Measurements from ENCODE around the gene ATP6V0E1. TPM values are rescaled to one million over a fixed set of nuclear protein-coding genes. Genes with fewer than 3 reads are reported as not detected.

ATP6V0E1 gene
- total RNA-seq, 2 experiments from 2014 or later = 110 to 144 TPM

DNA sequence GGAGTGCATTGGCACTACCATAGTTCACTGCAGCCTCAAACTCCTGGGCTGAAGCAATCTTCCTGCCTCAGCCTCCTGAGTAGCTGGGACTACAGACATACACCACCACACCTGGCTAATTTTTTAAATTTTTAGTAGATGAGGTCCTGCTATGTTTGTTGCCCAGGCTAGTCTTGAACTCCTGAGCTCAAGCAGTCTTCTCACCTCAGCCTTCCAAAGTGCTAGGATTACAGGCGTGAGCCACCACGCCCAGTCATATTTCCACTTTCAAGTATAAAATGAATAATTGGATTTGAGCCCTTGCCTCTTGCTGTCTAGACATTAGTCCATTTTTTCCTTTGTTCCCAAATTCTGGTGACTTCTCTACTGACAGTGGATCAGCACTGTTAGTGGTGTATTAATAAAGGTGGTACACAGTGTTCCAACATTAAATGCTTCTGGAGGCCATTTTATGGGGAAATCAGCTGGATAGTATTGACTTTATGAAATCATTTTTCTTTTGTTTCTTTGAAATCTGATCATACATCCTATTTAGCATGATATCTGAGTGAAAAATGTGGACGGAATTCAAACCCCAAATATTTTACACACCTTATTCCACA is 15.9 kb downstream of the ATP6V0E1 start:
- Mint-ChIP-seq H3K27me3 (no peaks in the 10 kb centered on the region), H3K36me3 (peaks cover 27% of the 10 kb centered on the region), H3K9me3 (ENCODE audit: low read depth) (no peaks in the 10 kb centered on the region), H3K4me3 (no peak overlapping the region), H3K27ac (no peak overlapping the region), H3K4me1 (peaks cover 45% of the 10 kb centered on the region)
- no peak for DNase-seq
- no peak for ATAC-seq
- CTCF ChIA-PET = no interaction called here

DNA sequence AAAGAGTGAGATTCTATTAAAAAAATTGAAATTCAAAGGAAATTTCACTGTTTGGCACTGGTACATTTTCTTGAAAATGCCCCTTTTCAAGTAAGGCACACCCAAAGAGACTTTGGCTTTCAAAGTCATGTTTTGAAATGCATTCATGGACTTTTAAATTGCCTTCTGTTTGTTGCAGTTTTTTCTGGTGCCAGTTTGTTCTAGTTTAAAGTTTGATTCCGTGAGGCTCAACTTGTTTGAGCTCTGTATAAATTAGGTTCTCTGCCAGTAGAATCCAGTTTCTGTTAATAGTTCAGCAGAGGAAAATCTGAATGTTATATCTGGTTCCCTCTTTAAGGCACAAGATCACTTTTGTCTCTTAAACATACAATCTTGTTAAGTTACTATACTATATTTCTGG is 16.4 kb downstream of the ATP6V0E1 start:
- Mint-ChIP-seq H3K4me1 (peaks cover 48% of the 10 kb centered on the region), H3K36me3 (peaks cover 27% of the 10 kb centered on the region), H3K27me3 (no peaks in the 10 kb centered on the region), H3K9me3 (ENCODE audit: low read depth) (no peaks in the 10 kb centered on the region), H3K27ac (no peak overlapping the region), H3K4me3 (no peak overlapping the region)
- DNase-seq (no peak), ATAC-seq (no peak)
- CTCF ChIA-PET = no interaction called here

DNA sequence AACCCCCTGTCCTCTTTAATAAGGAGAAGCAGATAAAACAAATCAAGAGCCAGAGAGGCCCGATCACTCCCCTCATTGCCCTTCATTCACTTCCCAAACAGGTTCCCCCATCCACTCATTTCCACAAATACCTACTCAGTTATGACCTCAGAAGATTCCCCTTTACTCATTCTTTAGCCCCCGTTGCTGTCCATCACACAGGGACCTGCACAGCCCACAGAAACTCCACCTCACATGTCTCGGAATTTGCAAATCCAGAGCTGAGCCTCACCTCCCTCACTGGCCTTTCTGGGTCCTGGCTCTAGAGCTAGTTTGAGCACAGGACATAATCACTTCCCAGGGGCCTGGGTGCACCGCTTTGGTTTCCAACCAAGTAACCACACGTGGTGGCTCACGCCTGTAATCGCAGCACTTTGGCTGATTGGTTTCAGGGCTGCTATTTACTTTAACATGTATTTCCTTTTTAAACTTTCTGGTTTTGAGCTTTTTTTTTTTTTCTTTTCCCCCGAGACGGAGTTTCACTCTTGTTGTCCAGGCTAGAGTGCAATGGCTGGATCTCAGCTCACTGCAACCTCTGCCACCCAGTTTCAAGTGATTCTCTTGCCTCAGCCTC is 17.8 kb downstream of the ATP6V0E1 start:
- ATAC-seq = peak; percentile 86
- Mint-ChIP-seq H3K9me3 (ENCODE audit: low read depth) (no peaks in the 10 kb centered on the region), H3K4me1 (peaks cover 48% of the 10 kb centered on the region), H3K4me3 (peak overlapping the region; percentile 7), H3K27me3 (no peaks in the 10 kb centered on the region), H3K27ac (peak overlapping the region; percentile 57), H3K36me3 (peaks cover 19% of the 10 kb centered on the region)
- DNase-seq = peak; percentile 74
- CTCF ChIA-PET = interaction anchor here (1.2 to 2.2 kb wide), 2 partner anchors 10 to 34 kb away, joined by 4 to 8 read pairs; no protein-coding TSS in a partner anchor

DNA sequence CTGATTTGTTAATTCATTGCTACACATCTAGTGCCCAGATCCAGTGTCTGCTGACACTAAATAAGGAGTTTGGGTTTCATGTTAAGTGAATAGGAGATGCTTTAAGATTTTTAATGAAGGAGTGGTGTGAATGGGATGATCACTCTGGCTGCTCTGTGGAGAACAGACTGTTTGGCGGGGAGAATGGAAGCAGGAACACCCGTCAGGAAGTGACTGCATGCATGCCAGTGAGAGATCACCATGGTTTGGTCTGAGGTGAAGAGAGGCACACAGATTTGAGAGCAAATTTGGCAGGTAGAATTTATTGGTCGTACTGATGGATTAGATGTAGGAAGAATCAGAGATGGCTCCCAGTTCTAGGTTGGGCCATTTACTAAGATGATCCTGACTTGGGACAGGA is 19.8 kb downstream of the ATP6V0E1 start:
- DNase-seq (no peak), ATAC-seq (no peak)
- Mint-ChIP-seq H3K4me3 (no peak overlapping the region), H3K27ac (no peak overlapping the region), H3K27me3 (no peaks in the 10 kb centered on the region), H3K4me1 (peaks cover 48% of the 10 kb centered on the region), H3K9me3 (ENCODE audit: low read depth) (no peaks in the 10 kb centered on the region), H3K36me3 (peaks cover 11% of the 10 kb centered on the region)
- CTCF ChIA-PET = no interaction called here

DNA sequence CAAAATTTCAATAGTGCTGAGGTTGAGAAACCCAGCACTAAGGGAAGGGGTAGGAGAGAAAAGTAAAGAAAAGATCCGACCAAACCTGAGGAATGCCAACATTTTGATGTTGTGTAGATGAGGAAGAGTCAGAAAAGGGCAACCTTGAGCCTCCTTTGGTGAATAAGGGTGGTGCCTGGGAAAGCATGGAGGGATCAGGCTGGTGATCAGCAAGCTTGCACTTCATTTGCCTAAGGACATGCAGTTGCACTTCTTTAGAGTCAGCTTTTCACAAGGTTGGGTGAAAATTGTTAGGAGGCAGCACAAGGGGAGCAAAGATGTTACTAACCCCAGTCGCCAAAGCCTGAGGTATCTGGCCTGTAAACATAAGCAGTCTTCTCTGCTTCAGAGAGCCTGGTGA is 20.4 kb downstream of the ATP6V0E1 start:
- Mint-ChIP-seq H3K4me3 (no peak overlapping the region), H3K27me3 (no peaks in the 10 kb centered on the region), H3K36me3 (peaks cover 11% of the 10 kb centered on the region), H3K9me3 (ENCODE audit: low read depth) (no peaks in the 10 kb centered on the region), H3K27ac (no peak overlapping the region), H3K4me1 (peaks cover 46% of the 10 kb centered on the region)
- DNase-seq = no peak
- CTCF ChIA-PET = no interaction called here
- ATAC-seq = no peak

DNA sequence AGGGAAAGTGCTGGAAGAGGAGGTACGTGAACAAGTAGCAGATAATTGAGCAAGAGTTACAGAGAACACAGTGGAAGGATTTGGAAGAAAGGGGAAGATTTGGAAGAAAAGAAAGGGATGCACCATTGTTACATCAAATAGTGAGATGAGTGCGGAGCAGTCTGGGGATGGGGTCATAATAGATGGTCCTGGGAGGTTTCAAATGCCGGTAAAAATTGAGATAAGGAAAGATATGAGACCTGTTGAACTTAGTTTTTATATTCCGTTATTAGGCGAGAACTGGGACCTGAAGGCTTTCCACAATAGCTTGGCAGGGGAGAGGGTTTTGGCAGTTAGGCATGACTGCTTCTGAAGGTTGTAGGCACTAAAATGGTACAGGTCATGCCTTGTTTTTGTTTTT is 20.9 kb downstream of the ATP6V0E1 start:
- H3K27me3 Mint-ChIP-seq = no peaks in the 10 kb centered on the region
- ATAC-seq (no peak), DNase-seq (no peak)
- no peak overlapping the region for H3K4me3 Mint-ChIP-seq
- no peaks in the 10 kb centered on the region for H3K9me3 Mint-ChIP-seq (ENCODE audit: low read depth)
- CTCF ChIA-PET = no interaction called here
- no peak overlapping the region for H3K27ac Mint-ChIP-seq
- H3K36me3 Mint-ChIP-seq = peaks cover 11% of the 10 kb centered on the region
- H3K4me1 Mint-ChIP-seq = peaks cover 45% of the 10 kb centered on the region

DNA sequence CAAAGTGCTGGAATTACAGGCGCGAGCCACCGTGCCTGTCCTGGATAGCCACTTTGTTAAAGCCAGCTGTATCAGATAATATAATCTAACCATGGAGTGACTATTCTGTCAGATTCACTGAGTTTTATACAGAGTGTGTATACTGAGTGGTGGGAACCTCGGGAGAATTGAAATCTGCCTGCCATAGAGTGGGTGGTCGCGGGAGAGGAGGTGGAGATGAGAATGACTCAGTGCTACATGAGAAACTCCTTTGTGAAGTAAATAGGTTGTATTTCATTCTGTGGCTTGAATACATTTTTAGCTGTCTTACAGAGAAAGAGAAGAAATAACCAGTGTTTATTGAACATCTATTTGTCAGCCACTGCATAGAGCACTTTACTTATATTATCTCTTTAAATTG is 26.4 kb downstream of the ATP6V0E1 start:
- DNase-seq = no peak
- Mint-ChIP-seq H3K27ac (no peak overlapping the region), H3K36me3 (peaks cover 9% of the 10 kb centered on the region), H3K4me3 (no peak overlapping the region), H3K9me3 (ENCODE audit: low read depth) (no peaks in the 10 kb centered on the region), H3K27me3 (no peaks in the 10 kb centered on the region), H3K4me1 (peaks cover 13% of the 10 kb centered on the region)
- no peak for ATAC-seq
- CTCF ChIA-PET = no interaction called here

DNA sequence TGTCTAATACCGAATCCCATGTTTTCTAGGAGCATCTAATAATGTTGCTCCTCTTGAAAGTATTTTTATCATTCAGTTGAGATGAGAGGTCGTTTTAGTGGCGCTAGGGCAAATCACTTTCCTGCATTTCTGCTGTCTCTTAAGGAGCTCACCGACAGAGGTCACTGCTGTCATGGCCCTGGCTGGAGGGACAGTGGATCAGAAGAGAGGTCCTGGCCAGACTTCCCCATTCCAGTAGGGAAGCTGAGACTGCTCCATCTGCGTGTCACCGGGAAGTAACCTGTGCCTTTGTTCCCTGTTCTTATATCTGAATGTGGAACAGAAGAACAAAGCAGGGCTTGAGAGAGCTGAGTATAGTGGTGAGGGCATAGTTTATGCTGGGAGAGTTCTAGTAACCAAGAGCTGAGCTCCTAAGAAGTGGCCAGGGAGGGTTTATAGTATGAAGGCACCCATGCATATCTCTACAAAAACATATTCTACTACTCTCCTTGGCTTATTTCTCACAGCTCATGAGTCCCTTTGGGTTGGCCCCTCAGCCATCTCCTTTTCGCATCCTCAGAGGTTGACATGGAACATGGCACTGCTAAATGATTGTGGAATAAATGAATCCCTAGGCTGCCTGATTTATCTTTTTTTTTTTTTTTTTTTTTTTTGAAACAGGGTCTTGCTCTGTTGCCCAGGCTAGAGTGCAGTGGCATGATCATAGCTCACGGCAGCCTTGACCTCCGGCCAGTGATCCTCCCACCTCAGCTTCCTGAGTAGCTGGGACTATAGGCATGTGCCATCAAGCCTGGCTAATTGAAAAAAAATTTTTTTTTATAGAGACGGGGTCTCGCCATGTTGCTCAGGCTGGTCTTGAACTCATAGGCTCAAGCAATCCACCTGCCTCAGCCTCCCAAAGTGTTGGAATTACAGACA is 27.2 kb downstream of the ATP6V0E1 start:
- Mint-ChIP-seq H3K27me3 (no peaks in the 10 kb centered on the region), H3K4me3 (no peak overlapping the region), H3K9me3 (ENCODE audit: low read depth) (no peaks in the 10 kb centered on the region), H3K4me1 (peaks cover 17% of the 10 kb centered on the region), H3K36me3 (peaks cover 10% of the 10 kb centered on the region), H3K27ac (no peak overlapping the region)
- DNase-seq (no peak), ATAC-seq (no peak)
- CTCF ChIA-PET = interaction anchor here (0.6 to 2.0 kb wide), 2 partner anchors 9 to 113 kb away, joined by 4 to 8 read pairs; no protein-coding TSS in a partner anchor

DNA sequence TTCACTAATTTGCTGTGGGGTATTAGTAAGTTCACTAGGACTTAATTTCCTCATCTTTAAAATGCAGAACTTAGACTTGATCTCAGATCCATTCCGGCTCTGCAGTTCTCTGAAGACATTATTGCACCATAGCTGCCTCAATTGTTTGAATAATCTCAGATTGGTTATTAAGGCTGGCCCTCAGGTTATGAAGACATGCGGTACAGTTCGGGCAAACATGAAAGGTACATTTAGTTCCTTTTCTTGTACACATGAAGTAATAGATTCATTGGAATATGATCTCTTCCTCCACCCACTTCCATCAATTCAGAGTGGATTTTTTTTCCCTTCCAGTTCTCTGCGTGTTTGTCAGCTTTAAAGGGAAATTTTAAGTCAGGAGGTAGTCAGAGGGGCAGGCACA is 28.0 kb downstream of the ATP6V0E1 start:
- ATAC-seq = no peak

DNA sequence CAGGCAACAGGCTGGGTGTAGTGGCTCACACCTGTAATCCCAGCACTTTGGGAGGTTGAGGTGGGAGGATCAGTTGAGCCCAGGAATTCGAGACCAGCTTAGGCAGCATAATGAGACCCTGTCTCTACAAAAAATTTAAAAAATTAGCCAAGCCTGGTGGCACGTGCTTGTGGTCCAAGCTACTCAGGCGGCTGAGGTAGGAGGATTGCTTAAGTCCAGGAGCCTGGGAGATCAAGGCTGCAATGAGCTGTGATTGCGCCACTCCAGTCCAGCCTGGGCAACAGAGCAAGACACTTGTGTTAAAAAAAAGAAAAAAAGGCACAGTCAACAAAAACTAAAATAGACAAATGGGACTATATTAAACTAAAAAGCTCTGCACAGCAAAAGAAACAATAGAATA is 29.3 kb downstream of the ATP6V0E1 start:
- peaks cover 29% of the 10 kb centered on the region for H3K4me1 Mint-ChIP-seq
- CTCF ChIA-PET = no interaction called here
- no peak for DNase-seq

More for the DNA sequence above, 28.0 kb downstream of the ATP6V0E1 start:
- Mint-ChIP-seq H3K36me3 (peaks cover 10% of the 10 kb centered on the region), H3K4me1 (peaks cover 25% of the 10 kb centered on the region), H3K27me3 (no peaks in the 10 kb centered on the region), H3K9me3 (ENCODE audit: low read depth) (no peaks in the 10 kb centered on the region), H3K4me3 (no peak overlapping the region), H3K27ac (no peak overlapping the region)
- CTCF ChIA-PET = interaction anchor here (2.0 kb wide), 1 partner anchor 10 kb away, joined by 8 read pairs; no protein-coding TSS in a partner anchor
- DNase-seq = no peak

DNA sequence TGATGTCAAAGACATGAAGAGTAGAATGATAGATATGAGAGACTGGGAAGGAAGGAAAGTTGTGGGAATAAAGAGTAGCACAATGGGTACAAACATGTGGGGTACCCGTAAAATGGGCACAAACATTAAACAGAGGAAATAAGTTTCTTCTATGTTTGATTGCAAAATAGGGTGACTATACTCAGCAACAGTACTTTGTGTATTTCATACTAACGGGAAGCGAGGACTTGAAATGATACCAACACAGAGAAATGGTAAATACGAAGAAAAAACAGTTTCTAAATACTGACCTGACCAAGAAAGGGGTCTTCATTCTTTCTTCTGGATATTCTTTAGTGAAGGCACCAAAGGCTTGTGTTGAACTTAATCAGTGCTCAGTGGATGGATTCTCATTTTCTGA is 31.1 kb downstream of the ATP6V0E1 start:
- no peak for ATAC-seq
- CTCF ChIA-PET = no interaction called here
- no peaks in the 10 kb centered on the region for H3K9me3 Mint-ChIP-seq (ENCODE audit: low read depth)
- H3K4me3 Mint-ChIP-seq = no peak overlapping the region
- no peak overlapping the region for H3K27ac Mint-ChIP-seq
- peaks cover 16% of the 10 kb centered on the region for H3K36me3 Mint-ChIP-seq
- DNase-seq = no peak
- H3K27me3 Mint-ChIP-seq = no peaks in the 10 kb centered on the region
- peaks cover 28% of the 10 kb centered on the region for H3K4me1 Mint-ChIP-seq

More for the DNA sequence above, 29.3 kb downstream of the ATP6V0E1 start:
- no peaks in the 10 kb centered on the region for H3K27me3 Mint-ChIP-seq
- no peak overlapping the region for H3K27ac Mint-ChIP-seq
- no peaks in the 10 kb centered on the region for H3K9me3 Mint-ChIP-seq (ENCODE audit: low read depth)
- no peak overlapping the region for H3K4me3 Mint-ChIP-seq
- H3K36me3 Mint-ChIP-seq = peaks cover 13% of the 10 kb centered on the region
- no peak for ATAC-seq

DNA sequence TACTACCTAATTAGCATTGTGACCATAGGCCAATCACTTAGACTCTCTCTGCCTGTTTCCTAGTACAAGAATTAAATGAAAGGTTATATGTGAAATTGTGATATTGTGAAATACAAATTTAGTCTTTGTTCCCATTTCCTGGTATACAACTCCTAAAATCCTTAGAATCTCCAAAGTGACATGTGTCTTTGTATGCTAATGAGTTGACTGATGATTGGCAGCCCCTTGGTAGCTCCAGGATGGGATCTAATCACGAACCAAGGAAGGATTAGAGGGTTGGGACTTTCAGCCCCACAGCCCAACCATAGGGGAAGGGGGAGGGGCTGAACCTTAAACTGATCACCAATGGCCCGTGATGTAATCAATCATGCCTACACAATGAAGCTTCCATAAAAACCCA is 31.6 kb downstream of the ATP6V0E1 start:
- Mint-ChIP-seq H3K27ac (no peak overlapping the region), H3K9me3 (ENCODE audit: low read depth) (no peaks in the 10 kb centered on the region)

DNA sequence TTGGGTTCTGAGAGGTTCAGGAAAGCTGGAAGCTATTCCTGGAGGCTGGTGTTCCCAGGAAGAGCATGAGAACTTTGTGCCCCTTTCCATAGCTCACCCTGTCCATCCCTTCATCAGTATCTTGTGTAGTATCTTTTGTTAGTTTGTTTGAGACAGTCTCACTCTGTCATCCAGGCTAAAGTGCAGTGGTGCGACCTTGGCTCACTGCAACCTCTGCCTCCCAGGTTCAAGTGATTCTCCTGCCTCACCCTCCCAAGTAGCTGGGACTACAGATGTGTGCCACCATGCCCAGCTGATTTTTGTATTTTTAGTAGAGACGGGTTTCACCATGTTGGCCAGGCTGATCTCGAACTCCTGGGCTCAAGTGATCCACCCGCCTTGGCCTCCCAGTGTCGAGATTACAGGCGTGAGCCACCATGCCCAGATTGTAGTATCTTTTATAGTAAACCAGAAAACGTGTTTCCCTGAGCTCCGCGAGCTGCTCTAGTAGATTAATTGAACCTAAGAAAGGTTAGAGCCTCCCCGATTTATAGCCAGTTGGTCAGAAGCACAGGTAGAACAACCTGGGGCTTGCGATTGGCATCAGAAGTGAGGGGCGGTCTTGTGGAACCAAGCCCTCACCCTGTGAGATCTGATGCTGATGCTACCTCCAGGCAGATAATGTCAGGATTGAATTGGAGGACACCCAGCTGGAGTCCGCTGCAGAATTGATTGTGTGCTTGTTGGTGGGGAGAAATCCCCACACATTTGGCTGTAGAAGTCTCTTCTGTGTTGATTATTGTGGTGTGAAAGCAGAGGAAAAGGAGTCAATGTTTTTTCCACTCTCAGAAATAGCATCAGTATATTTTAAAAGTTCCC is 32.3 kb downstream of the ATP6V0E1 start:
- H3K9me3 Mint-ChIP-seq (ENCODE audit: low read depth) = no peaks in the 10 kb centered on the region
- H3K4me3 Mint-ChIP-seq = no peak overlapping the region
- ATAC-seq (no peak), DNase-seq (peak; percentile 7)
- peaks cover 24% of the 10 kb centered on the region for H3K4me1 Mint-ChIP-seq
- no peaks in the 10 kb centered on the region for H3K27me3 Mint-ChIP-seq
- CTCF ChIA-PET = interaction anchor here (1.0 kb wide), 1 partner anchor 50 kb away, joined by 3 read pairs; no protein-coding TSS in a partner anchor
- peaks cover 26% of the 10 kb centered on the region for H3K36me3 Mint-ChIP-seq
- H3K27ac Mint-ChIP-seq = no peak overlapping the region

More for the DNA sequence above, 31.6 kb downstream of the ATP6V0E1 start:
- no peak for ATAC-seq
- H3K36me3 Mint-ChIP-seq = peaks cover 21% of the 10 kb centered on the region
- no peak for DNase-seq
- H3K4me1 Mint-ChIP-seq = peaks cover 27% of the 10 kb centered on the region
- H3K4me3 Mint-ChIP-seq = no peak overlapping the region
- CTCF ChIA-PET = no interaction called here
- no peaks in the 10 kb centered on the region for H3K27me3 Mint-ChIP-seq
